Stimulated activated effector memory CD8-positive, alpha-beta T cell treated with anti-CD3 and anti-CD28 coated beads, Interleukin-12 subunit alpha, Interleukin-12 subunit beta, amount 100 ng/mL, for 72 hours (primary cell): Measurements from ENCODE around the gene ZMYM4.
"Not testable (repeated sequence)": the region's sequence is repeated elsewhere in the genome, so short reads cannot be mapped to it uniquely, and the experiment has no call there.

Experiments used
- ATAC-seq: fragments of 150-1000 bp; cut with Tn5 transposase; 2 replicates; pipeline ENCODE4 v1.10.0; 2021
- DNase-seq, 2 donors: peaks; one replicate each; pipeline ENCODE4 v3.0.0; 2021 to 2022; ENCODE audit warnings: low spot score in 2 of 2
- H3K27ac Mint-ChIP-seq: one replicate; pipeline ENCODE4 v1.8.0; 2022; ENCODE audit warnings: mild to moderate bottlenecking, mixed read lengths
- H3K36me3 Mint-ChIP-seq: one replicate; pipeline ENCODE4 v1.8.0; 2022; ENCODE audit warnings: mild to moderate bottlenecking, mixed read lengths
- H3K4me1 Mint-ChIP-seq: one replicate; pipeline ENCODE4 v1.8.0; 2022; ENCODE audit warnings: mixed read lengths
- H3K4me3 Mint-ChIP-seq: one replicate; pipeline ENCODE4 v1.8.0; 2022; ENCODE audit warnings: mild to moderate bottlenecking, mixed read lengths
- H3K9me3 Mint-ChIP-seq: one replicate; pipeline ENCODE4 v1.8.0; 2022; ENCODE audit warnings: mixed read lengths

Gene ZMYM4

GRCh38 chr1:35288761-35289160 is 20.3 kb downstream of the ZMYM4 start:
- no peak for ATAC-seq
- Mint-ChIP-seq H3K4me1 (peaks cover 7% of the 10 kb centered on the region), H3K36me3 (peaks cover 12% of the 10 kb centered on the region), H3K27ac (peak overlapping the region; percentile 35), H3K9me3 (no peaks in the 10 kb centered on the region), H3K4me3 (no peak overlapping the region)
- DNase-seq, result no peak

GRCh38 chr1:35290452-35290851 is 21.9 kb downstream of the ZMYM4 start:
- H3K4me1 Mint-ChIP-seq, result peaks cover 7% of the 10 kb centered on the region
- H3K36me3 Mint-ChIP-seq, result peaks cover 12% of the 10 kb centered on the region
- no peak for DNase-seq
- H3K9me3 Mint-ChIP-seq, result no peaks in the 10 kb centered on the region
- H3K27ac Mint-ChIP-seq, result no peak overlapping the region
- ATAC-seq, result no peak
- no peak overlapping the region for H3K4me3 Mint-ChIP-seq

- ATAC-seq, result no peak
- H3K36me3 Mint-ChIP-seq, result peaks cover 26% of the 10 kb centered on the region
- H3K4me3 Mint-ChIP-seq, result no peak overlapping the region
- H3K9me3 Mint-ChIP-seq, result no peaks in the 10 kb centered on the region
- peaks cover 7% of the 10 kb centered on the region for H3K4me1 Mint-ChIP-seq
- no peak overlapping the region for H3K27ac Mint-ChIP-seq
- DNase-seq, result no peak
These were observed 26.3 kb downstream of the ZMYM4 start for GRCh38 chr1:35294809-35295208.

DNA sequence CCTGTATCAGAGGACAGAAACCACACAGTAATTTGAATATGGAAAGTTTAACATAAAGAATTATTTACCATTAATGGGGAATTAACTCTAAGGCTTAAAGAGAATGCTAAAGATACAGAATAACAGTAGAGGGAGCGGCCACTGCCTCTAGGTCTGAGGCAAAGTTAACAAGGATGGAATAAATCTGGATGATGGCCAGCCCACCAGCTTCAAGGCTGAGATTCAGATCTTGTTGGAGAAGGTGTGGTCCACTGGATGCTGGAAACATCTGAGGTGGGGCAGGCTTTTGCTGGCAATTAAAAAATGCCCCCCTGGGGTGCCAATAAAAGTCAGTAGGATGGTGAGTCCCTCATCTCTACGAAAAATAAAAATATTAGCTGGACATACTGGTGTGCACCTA is 29.4 kb downstream of the ZMYM4 start:
- H3K27ac Mint-ChIP-seq, result no peak overlapping the region

GRCh38 chr1:35298464-35298863 is 30.0 kb downstream of the ZMYM4 start:
- H3K4me3 Mint-ChIP-seq, result no peak overlapping the region
- peaks cover 18% of the 10 kb centered on the region for H3K36me3 Mint-ChIP-seq
- no peaks in the 10 kb centered on the region for H3K9me3 Mint-ChIP-seq
- no peak overlapping the region for H3K27ac Mint-ChIP-seq
- ATAC-seq (peak; percentile 66), DNase-seq (peak in 1 of 2 donors; percentile 51)
- peaks cover 7% of the 10 kb centered on the region for H3K4me1 Mint-ChIP-seq

More for the DNA sequence above, 29.4 kb downstream of the ZMYM4 start:
- DNase-seq (no peak), ATAC-seq (no peak)
- peaks cover 7% of the 10 kb centered on the region for H3K4me1 Mint-ChIP-seq
- H3K4me3 Mint-ChIP-seq, result no peak overlapping the region
- no peaks in the 10 kb centered on the region for H3K9me3 Mint-ChIP-seq
- peaks cover 24% of the 10 kb centered on the region for H3K36me3 Mint-ChIP-seq

DNA sequence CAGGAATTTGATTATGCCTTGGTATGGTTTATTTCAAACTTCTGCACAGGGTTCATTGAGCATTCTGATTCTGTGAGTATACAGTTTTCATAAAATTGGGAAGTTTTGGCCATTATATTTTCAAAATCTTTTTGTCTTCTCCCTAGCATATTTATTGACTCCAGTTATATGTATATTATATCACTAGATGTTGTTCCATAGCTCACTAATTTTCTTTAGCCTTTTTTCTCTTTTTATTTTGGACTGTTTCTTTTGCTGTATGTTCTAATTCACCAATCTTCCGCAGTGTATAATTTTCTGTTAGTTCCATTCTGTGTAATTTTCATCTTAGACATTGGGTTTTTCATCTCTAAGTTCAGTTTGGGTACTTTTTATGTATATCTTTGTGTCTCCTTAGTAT is 31.9 kb downstream of the ZMYM4 start:
- DNase-seq (no peak), ATAC-seq (no peak)
- Mint-ChIP-seq H3K4me3 (no peak overlapping the region), H3K36me3 (peaks cover 16% of the 10 kb centered on the region), H3K9me3 (no peaks in the 10 kb centered on the region), H3K4me1 (peaks cover 7% of the 10 kb centered on the region), H3K27ac (no peak overlapping the region)

DNA sequence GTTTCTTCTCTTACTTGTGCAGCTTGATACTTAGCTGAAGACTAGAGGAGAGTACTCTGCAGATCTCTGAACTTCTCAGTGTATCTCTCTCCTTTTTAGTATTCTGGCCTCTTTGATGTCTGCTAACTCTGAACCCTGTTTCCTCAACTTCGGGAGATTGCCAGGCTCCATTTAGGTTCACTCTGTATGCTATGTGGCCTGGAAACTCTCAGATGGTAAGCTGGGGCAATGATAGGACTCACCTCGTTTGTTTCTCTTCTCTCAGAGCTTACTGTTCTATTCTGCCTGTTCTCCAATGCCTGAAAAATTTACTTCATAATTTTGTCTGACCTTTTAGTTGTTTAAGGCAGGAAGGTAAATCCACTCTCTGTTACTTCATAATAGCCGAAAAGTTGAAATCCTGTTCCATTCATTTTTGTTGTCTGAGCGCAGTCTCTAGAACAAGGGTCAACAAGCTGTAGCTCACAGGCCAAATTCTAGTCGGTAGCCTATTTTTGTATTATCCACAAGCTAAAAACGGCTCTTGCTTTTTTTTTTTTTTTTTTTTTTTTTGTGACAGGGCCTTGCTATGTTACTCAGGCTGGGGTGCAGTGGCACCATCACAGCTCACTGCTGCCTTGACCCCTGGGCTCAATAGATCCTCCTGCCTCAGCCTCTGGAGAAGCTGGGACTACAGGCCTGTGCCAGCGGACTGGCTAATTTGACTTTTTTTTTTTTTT is 33.3 kb downstream of the ZMYM4 start:
- ATAC-seq (no peak), DNase-seq (no peak)
- Mint-ChIP-seq H3K4me1 (peaks cover 7% of the 10 kb centered on the region), H3K9me3 (no peaks in the 10 kb centered on the region), H3K36me3 (peaks cover 10% of the 10 kb centered on the region), H3K27ac (peak overlapping the region; percentile 6), H3K4me3 (no peak overlapping the region)

- Mint-ChIP-seq H3K4me1 (no peaks in the 10 kb centered on the region), H3K9me3 (no peaks in the 10 kb centered on the region), H3K4me3 (no peak overlapping the region), H3K36me3 (peaks cover 19% of the 10 kb centered on the region), H3K27ac (no peak overlapping the region)
- ATAC-seq (no peak), DNase-seq (no peak)
These were observed 36.9 kb downstream of the ZMYM4 start for GRCh38 chr1:35305383-35305782.

GRCh38 chr1:35315649-35316048 is 47.1 kb downstream of the ZMYM4 start:
- Mint-ChIP-seq H3K27ac (no peak overlapping the region), H3K4me1 (peaks cover 5% of the 10 kb centered on the region), H3K4me3 (no peak overlapping the region), H3K9me3 (no peaks in the 10 kb centered on the region), H3K36me3 (peaks cover 18% of the 10 kb centered on the region)
- DNase-seq, result no peak
- no peak for ATAC-seq

DNA sequence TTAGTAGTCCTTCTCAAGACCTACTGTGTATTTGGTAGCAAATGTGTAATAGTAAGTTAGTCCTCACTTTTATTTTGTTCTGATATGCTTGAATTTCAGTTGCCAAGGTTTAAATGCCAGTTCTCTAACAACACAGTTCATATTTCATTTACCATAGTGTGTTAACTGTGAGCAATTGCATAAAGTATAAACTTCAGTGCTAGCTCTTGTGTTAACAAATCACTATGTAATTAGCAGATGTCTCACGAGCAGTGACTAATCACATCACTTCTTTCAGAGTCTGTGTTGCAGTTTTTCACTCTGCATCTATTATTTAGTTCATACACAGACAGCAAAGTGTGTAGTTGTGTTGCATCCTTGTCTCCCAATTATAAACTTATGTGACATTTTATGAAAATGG is 47.8 kb downstream of the ZMYM4 start:
- no peak overlapping the region for H3K4me3 Mint-ChIP-seq
- DNase-seq (no peak), ATAC-seq (no peak)
- H3K9me3 Mint-ChIP-seq, result no peaks in the 10 kb centered on the region
- H3K4me1 Mint-ChIP-seq, result peaks cover 5% of the 10 kb centered on the region
- no peak overlapping the region for H3K27ac Mint-ChIP-seq
- peaks cover 12% of the 10 kb centered on the region for H3K36me3 Mint-ChIP-seq

DNA sequence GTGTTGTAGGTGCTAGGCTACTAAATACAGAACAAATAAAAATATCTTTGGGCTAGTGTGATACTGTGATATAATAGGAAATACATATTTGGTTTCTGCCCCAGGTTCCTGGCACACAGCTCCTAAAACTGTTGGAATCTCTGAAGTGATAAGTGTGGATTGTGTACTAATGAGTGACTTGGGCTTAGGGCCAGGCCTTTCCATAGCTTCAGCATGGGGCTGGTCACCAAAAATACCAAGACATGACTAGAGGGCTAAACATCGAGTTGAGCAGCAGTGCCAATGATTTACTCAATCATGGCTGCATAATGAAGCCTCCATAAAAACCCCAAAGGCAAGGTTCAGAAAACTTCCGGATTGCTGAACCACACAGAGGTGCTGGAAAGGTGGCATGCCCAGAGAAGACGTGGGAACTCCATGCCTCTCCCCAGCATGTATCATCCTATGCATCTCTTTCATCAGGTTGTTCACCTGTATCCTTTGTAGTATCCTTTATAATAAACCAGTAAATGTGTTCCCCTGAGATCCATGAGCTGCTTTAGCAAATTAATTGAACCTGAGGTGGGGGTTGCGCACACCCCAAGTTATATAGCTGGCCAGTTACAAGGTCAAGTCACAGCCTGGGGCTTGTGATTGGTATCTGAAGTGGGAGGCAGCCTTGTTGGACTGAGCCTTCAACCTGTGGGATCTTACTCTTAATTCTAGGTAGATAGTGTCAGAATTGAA is 51.6 kb downstream of the ZMYM4 start:
- Mint-ChIP-seq H3K36me3 (peaks cover 15% of the 10 kb centered on the region), H3K4me1 (peaks cover 19% of the 10 kb centered on the region), H3K9me3 (no peaks in the 10 kb centered on the region), H3K4me3 (no peak overlapping the region), H3K27ac (no peak overlapping the region)
- ATAC-seq (no peak), DNase-seq (no peak)

GRCh38 chr1:35320937-35321336 is 52.4 kb downstream of the ZMYM4 start:
- peaks cover 20% of the 10 kb centered on the region for H3K4me1 Mint-ChIP-seq
- peaks cover 15% of the 10 kb centered on the region for H3K36me3 Mint-ChIP-seq
- H3K27ac Mint-ChIP-seq, result no peak overlapping the region
- DNase-seq, result no peak
- no peak overlapping the region for H3K4me3 Mint-ChIP-seq
- H3K9me3 Mint-ChIP-seq, result no peaks in the 10 kb centered on the region
- ATAC-seq, result no peak

DNA sequence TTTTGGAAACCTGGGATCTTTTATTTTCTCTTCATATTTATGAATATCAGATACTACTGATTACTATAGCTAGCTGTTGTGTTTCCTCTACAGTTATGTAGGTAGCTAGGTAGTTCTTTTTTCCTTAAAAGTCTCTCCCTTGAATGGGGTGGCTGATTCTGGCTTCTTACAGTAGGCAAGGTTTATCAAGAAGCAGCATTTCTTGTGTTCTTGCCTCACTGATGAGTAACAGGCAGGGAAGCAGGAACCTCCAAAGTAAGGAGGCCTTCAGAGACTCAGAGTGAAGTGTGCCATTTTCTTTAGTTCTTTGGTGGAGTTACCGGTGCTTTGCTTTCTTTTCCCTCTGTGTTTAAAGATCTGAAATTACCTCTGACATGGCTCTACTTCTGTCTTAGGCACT is 56.0 kb downstream of the ZMYM4 start:
- H3K27ac Mint-ChIP-seq, result peak overlapping the region; percentile 62
- H3K4me3 Mint-ChIP-seq, result no peak overlapping the region
- peaks cover 22% of the 10 kb centered on the region for H3K36me3 Mint-ChIP-seq
- no peaks in the 10 kb centered on the region for H3K9me3 Mint-ChIP-seq
- no peak for DNase-seq
- H3K4me1 Mint-ChIP-seq, result peaks cover 15% of the 10 kb centered on the region
- no peak for ATAC-seq

GRCh38 chr1:35326246-35326866 is 57.8 kb downstream of the ZMYM4 start:
- no peaks in the 10 kb centered on the region for H3K9me3 Mint-ChIP-seq
- H3K4me1 Mint-ChIP-seq, result peaks cover 15% of the 10 kb centered on the region
- peaks cover 22% of the 10 kb centered on the region for H3K36me3 Mint-ChIP-seq
- no peak overlapping the region for H3K27ac Mint-ChIP-seq
- no peak overlapping the region for H3K4me3 Mint-ChIP-seq
- ATAC-seq (no peak), DNase-seq (no peak)

- not testable (repeated sequence) for H3K27ac Mint-ChIP-seq, H3K9me3 Mint-ChIP-seq, H3K4me1 Mint-ChIP-seq, ATAC-seq, DNase-seq, H3K4me3 Mint-ChIP-seq
- H3K36me3 Mint-ChIP-seq, result peaks cover 20% of the 10 kb centered on the region
These were observed 63.1 kb downstream of the ZMYM4 start for GRCh38 chr1:35331618-35332017.

DNA sequence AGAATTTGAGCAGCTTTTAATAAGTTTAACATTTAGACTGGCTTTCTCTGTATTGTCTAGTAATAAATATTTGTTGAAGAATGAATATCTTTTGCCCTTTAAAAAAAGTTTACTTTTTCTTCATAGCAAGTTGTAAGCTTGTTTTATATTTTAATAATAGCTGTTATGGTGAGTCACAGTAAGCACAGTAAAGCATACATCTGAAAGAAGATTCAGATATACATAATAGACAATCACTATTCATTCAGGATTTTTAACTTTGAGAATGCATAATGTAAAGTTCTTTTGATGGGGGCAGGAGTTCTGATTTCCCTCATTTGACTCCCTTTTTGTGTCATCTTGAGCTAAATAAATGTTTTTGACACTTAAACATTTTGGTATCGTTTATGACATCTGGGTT is 66.0 kb downstream of the ZMYM4 start:
- H3K9me3 Mint-ChIP-seq, result no peaks in the 10 kb centered on the region
- peaks cover 17% of the 10 kb centered on the region for H3K36me3 Mint-ChIP-seq
- no peak overlapping the region for H3K4me3 Mint-ChIP-seq
- H3K4me1 Mint-ChIP-seq, result no peaks in the 10 kb centered on the region
- no peak overlapping the region for H3K27ac Mint-ChIP-seq
- ATAC-seq, result no peak
- no peak for DNase-seq
